COLO668 (cell line): Measurements from ENCODE around the gene ROR1.

Experiments
- DNase-seq: peaks from one replicate; lab custom pipeline; 2025; ENCODE audit not compliant: unreplicated experiment; lab: John Stamatoyannopoulos, UW

ROR1 gene

DNA sequence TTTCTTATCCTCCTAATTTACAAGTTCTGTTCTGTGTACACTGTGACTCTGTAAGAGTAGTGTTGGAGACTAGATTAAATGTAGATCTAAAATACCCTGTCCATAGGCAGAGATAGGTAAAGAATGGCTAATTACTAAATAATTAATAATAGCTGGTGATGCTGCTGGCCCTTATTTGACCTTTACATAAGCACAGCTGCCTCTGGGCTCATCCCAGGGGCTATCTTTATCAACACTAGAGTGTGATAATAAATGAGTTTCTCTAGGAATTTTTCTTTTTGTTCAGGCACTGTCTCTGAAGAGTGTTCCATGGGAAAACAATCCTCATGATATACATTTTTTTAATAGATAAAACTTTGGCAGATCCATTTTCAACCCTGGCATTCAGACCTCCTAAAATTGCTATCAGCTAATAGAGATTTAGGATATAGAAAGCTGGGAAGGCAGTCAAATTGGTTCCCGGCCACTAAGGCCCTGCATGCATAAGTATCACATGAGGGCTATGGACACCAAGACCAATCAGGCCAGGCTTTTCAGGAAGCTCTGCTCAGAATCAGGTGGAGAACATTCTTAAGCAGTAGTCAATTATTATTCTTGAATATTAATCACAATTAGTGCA lies 107.2 kb downstream of the ROR1 start:
- no peak for DNase-seq

DNA sequence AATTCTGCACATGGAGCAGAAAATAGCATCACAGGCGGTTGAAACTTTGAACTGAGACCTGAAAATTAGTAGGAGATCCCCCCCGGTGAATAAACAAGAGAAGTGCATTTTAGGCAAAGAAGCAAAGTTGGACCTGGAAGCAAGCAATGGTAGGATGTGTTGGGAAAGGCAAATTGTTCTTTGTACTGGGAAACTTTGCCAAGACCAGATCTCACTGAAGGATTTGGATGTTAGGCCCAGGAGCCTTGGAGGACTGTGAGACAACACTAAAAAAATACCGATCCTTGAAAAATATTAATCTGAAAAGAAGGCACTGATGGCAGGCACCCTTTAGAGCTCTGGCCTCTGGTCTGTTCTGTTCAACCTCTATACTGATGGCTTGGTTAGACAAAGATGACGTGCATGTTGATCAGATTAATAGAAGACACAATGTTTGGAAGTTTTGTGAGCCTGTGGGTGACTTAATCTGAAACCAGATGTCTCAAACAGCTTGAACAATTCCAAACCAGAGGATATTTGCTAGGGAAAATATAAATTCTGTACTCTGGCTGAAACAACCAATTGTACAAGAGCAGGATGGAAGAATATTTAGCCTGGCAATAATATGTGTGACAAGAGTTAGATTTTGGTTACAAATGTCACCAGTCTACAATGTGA lies 108.4 kb downstream of the ROR1 start:
- DNase-seq: no peak

DNA sequence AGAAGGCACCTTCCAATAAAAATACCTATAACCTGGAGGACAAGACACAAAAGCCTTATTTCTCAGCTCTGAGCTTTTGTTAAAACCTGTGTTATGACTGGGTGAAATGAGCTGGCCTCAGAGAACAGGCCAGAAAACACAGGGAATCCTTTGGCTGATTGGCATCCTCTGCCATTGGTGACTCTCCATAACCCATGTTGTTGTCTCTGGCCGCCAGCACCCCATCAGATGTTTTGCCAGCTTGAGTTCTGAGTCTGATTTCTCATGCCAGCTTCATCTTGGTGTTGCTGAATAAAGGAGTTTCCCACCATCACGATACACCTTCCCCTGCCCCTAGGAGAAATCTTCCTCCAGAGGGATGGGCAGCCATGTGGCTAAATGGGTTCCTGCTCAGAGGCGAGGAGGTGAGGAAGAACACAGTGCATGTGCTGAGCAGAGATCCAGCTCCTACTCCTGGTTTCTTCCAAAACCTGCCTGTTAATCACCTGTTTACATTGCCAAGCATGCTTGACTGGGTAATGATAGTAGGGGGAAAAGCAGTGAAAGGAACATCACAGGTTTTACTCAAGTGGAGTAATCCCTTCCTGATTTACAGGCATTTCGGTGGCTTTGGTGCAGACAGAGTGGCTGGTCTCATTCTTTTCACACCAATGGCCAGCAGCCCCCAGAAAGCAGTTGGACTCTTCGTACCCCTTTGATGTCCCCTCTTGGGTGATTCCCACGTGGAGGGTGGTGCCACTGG lies 109.8 kb downstream of the ROR1 start:
- DNase-seq: no peak

DNA sequence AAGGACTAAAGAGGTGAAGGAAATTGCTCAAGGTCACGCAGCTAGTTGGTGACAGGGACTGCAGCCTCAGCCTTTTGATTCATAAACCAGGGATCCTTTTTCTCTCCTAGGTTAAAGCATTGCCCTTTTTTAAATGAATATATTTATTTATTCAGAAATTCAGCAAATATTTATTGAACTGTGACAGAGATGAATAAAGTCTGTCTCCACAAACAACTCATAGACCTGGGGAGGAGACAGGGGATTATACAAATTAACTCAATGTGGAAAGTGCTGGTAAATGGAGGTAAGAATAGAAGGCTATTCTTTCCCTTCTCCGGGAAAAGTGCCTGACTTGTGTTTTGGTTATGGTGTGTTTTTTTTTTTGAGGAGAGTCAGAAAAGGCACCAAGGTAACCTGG lies 110.7 kb downstream of the ROR1 start:
- DNase-seq: no peak

DNA sequence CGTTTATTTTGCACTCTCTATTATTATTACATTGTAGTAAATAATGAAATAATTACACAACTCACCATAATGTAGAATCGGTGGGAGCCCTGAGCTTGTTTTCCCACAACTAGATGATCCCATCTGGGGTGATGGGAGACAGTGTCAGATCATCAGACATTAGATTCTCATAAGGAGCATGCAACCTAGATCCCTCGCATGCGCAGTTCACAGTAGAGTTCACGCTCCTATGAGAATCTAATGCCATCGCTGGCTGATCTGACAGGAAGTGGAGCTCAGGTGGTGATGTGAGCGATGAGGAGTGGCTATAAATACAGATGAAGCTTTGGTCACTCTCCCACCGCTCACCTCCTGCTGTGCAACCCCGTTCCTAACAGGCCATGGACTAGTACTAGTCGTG lies 112.1 kb downstream of the ROR1 start:
- DNase-seq: no peak

DNA sequence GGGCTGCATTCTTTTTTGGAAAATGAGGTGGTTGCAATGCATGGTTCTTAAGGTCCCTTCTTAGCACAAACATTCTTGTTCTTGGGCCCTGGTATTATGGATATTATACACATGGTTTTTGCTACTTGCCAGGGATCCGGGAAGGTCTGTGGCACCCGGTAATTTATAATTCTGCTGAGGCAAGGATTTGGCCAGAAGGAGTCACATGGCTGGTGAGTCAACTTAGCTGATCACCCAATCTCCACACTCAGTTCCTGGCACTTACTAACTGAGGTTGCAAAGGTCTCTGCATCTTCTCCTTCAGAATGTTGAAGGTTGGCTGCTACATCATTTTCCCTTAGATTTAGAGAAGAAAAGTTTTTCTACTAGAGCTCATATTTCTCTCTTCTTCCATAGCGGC lies 112.5 kb downstream of the ROR1 start:
- DNase-seq: no peak

DNA sequence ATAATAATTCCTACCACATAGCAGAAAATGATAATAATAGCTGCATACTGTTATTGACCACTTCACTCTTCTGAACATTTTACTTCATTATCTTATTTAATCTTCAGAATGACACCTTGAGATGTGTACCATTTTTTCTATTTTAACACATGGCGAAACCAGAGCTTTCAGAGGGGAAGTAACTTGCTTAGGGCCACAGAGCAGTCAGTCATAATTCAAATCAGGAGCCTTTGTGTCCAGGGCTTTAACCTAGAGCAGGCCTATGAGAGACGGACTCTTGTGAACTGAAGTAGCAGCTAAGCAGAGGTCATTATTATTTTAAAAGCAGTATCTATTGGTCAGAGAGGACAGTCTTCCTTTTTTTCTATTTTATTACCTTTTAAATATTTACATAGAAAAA lies 114.0 kb downstream of the ROR1 start:
- DNase-seq: no peak

DNA sequence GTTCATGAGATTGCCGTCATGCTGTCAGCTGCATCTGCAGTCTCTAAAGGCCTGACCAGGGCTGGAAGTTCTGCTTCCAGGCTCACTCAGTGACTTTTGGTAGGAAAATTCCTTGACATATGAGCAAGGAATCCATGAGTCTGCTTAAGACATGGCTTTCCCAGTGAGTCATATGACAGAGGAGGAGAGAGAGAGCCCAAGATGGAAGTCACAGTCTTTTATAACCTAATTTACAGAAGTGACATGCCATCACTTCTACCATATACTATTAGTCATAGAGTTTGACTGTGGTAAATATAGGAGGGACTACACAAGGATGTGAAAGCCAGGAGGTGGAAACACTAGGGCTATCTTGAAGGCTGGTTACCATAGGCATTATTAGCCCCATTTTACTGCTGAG lies 115.2 kb downstream of the ROR1 start:
- DNase-seq: no peak

DNA sequence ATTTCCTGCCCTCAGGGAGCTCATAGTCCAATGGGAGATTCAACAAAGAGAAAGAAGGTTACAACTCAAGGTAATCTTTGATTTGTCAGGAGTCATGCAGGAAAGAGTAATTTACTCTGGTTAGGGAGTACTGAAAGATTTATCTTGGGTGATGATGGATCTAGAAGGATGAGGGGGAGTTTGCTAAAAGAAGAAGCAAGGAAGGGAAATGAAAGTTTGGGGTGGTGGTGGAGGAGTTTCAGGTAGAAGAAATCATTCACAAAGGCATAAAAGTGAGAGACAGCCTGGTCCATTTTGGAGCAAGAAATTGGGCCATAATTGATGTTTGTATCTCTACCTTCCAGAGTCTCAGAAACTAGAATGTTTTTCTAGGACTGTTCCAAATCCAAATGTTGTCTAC lies 116.7 kb downstream of the ROR1 start:
- DNase-seq: no peak

DNA sequence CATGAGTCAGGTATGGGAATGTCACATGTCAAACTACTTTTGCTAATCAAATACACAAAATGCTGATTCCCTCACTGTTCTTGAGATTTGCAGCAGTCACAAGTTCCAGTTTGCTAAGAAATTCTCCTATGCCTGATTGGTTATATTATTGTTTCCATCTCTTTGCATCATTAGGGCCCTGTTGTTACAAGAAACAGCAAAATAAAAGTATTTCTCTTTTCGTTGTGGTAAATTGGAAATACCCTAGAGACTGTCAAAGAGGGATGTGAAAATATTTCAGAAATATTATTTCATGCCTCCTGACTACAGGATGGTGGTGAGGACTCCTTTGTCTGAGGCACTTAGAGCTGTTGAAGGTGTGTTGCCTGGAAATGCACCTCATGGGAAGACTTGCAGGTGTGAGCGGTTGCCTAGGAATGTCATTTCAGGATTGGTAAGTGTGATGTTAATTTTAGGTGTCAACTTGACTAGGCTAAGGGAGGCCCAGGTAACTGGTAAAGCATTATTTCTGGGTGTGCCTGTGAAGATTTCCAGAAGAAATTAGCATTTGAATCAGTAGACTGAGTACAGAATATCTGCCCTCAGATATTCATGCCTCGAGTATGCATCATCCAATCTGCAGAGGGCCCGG lies 117.4 kb downstream of the ROR1 start:
- DNase-seq: no peak

DNA sequence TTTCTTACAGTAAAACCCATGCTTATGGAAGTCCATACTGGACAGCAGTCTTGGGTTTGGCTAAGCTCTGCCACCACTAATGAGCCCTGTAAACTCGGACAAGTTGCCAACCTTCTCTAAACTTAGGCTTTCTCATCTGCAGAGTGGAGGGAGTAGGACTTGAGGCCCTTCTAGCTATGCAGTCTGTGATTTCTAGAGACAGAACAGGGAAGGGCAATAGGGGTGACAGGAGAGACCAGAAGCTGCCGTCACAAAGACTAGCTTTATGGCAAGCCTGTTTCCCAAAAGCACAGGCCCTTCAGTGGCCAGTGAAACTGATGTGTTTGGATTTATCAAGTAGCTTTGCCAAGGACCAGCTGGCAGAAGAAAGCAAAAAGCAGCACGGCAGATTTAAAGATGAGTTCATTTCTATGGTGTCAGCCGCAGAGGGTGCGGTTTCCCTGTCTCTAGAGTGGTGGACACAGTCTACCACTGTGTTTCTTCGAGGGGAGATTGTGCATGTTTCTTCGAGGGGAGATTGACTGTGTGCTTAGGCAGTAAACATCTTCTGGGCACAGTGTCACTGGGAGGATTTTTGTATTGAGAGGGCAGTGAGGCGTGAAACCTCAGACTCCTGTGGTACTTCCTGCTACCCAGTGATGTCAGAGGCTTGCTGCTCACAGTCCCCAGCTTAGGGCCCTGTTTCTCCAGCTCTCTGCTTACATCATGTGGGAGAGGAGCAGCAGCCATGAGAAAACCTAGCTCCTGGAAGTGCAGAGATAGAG lies 119.0 kb downstream of the ROR1 start:
- peak; percentile 92 for DNase-seq

DNA sequence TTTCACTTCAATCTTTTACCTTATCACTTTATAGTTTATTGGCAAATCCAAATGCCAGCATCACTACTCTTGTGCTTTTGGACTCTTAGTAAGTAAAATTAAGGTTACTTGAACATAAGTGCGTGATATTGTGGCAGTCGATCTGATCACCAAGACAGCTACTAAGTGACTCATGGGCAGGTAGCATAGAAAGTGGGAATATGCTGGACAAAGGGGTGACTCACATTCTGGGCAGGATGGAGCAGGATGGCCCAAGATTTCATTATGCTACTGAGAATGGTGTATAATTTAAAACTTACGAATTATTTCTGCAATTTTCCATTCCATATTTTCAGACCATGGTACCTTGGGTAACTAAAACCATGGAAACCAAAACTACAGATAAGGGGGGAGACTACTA lies 120.2 kb downstream of the ROR1 start:
- DNase-seq: no peak

DNA sequence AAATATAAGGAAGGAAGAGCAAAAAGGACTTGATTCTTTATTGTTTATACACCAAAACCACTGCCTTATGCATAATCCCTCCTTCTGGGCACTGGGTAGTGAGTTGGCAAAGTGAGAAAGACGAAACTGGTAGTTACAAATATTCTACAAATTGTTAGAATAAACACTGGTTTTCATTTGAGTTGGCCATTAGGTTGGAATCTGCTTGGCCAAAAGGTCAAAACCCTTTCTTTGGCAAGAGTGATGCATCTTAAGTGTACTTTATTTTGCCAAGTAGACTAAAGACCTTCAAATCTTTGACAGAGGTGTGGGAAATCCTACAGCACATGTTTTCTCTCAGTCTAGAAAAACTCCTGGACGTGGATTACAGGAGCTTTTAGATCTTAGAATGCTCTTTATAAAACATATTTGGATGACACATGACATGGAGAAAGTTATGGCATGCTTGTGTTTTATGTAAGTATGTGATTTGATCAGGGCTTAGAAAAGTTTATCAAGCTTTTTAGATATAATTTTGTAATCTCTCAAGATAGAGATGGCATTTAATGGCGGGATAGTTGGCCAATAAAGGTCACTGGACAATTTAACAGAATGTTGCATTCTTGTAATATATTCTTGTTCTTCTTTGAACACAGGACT lies 120.9 kb downstream of the ROR1 start:
- DNase-seq: no peak

DNA sequence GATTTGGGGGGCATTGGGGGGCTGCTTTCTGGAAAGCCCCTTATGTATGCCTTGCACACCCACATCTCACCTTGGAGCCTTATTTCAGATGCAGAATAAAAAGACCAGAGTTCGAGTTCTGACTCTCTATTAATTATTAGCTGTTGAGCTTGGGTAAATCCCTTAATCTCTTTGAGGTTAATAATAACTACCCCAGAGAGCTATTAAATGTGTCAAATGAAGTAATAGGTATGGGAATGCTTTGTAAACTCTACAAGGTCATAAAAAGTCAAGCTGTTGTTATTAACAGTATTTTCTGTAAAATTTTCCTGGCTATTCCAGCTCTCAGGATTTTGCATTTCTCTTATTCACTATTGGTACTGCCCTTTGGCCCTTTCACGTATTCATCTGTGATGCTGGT lies 122.9 kb downstream of the ROR1 start:
- no peak for DNase-seq

DNA sequence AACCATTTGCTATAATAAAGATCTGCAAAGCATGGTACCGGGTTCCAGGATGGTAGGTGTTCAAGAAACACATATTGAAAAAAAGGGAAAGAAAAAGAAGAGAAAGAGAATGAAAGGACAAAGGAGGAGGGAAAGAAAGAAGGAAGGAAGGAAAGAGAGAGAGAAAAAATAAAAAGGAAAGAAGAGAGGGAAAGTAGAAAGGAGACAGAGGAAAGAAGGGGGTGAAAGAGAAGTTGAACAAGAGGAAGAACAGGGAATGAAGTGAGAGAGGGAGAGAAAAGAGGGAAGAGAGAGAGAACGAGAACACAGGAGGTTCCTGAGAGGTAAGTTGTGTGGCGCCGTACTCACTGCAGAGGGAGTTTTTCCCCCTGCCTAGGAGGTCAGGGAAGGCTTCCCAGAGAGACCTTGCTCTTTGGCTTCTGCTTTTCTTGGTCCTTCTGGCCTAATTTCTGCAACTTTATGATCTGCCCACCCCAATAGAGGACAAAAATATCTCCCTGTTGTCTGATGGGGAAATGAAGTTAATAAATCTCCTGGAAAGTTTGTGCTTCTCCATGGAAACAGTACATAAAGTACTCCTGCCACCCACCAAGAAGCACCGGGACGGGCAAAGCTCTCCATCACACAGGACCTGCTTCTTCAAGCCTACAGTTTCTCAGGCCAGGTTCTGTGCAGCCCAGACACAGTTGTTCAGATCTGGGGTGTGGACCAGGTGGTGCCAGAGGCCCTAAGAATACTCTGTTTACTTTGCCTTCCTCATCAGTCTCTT lies 124.8 kb downstream of the ROR1 start:
- DNase-seq: no peak

DNA sequence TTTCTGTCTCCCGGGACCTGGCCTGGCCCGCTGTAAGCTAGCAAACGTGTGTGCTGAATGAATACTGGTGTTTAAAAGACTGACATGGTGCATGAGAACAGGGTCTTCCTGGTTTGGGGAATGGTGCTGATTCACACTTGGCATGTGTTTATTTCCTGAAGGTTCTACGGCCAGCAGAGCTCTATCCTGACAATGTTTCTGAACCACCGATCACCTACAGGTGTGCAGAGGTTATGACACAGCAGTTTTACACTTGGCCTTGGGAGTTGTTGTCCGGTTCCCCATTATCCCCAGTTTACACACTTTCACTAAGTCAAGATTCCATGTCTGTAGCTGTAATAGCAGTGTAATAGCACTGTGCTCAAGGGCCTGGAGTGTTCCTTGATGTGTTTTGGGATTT lies 127.3 kb downstream of the ROR1 start:
- no peak for DNase-seq

DNA sequence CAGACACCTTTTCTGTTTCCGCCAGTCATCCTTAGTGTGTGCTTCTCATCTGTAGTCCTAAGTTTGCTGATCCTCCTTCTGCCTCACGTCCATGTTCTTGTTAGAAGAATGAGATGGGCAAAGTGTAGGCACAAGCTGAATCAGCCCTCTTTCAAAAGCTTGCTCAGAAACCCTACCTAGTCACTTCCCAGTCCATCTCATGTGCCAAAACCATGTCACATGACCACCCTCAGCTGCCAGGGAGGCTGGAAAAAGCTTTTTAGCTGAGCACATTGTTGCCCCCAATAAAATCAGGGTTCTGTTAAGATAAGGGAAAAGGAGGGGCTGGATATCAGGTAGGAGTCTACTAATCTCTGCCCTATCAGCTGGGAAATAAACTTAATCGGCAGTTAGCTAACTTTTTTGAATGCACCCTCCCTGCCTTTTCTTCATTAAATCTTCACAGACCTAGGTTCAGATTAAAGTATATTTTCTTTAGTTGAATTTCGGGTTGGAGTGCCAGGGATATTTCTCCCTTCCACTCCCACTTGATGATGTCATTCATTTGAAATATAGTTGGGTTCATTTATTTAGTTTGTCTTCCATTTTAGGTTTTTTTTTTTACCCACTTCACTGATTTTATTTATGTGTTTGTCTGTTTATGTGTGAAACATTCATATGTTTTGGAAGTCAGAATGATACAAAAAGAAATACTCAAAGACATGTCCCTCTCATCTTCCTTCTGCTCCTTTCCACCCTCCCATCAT lies 129.2 kb downstream of the ROR1 start:
- DNase-seq: no peak

DNA sequence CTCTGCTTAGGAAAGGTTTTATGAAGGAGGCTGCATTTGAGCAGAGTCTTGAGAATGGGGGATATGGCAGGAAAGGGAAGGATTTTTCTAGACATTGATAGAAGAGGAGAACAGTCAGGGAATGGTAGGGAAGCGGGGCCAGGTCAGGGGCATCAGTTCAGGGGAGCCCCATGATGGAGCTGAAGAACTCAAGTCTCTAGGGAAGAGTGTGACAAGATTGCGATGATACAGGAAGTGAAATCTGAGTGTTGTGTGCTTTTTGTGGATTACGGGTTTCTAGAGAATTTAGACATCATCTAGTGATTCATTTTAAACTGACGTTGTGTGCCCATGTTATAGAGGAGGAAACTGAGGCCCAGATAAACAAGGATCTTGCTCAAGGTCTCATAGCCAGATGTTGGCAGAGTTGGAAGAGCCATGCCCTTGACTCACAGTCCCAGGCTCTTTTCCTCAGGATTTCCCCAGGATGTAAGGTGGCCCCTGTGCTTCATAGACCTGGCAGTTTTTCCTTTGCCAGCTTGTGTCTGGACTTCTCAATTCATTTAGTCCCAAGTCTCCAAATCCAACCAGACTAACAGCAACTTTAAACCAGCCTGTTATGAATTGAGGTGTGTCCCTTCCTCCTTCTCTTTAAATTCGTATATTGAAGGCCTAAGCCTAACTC lies 130.3 kb downstream of the ROR1 start:
- no peak for DNase-seq

DNA sequence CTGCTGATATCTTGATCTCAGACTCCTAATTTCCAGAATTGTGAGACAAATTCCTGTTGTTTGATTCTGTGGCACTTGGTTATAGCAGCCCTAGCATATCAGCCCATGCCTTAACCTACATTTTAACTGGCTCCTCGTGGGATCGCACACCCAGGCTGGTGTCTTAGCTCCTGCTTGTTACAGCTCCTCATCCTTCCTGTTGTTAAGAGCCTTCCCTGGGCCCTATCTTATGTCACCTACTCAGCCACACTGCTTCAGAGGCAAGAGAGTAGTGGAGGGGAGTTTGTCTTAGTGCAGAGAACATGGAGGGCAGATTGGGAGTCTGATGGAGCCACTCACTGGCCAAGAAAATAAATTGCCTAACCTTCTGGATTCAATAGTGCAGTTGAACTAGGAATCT lies 131.0 kb downstream of the ROR1 start:
- DNase-seq: no peak
